BJ (cell line): ENCODE results near the gene TMEM200C. TPM values are rescaled to one million over a fixed set of nuclear protein-coding genes. Genes with fewer than 3 reads are reported as not detected.

Source experiments
- CTCF ChIA-PET: fragments of 350-600 bp; formaldehyde crosslinking; extraction: SDS; loops from one replicate; lab custom pipeline; 2021; ENCODE audit warnings: antibody characterized with exemption, inconsistent platforms; lab: Yijun Ruan, JAX
- POLR2A ChIA-PET: fragments of 300-600 bp; sonication (Branson Sonifier 250); formaldehyde crosslinking; extraction: SDS; loops from one replicate; lab custom pipeline; 2021; ENCODE audit warnings: antibody characterized with exemption; lab: Charles Lee
- DNase-seq: peaks from one replicate; pipeline ENCODE4 v3.0.0-alpha.2; 2011; ENCODE audit warnings: low read depth
- H3K27me3 ChIP-seq: 2 replicates; pipeline ENCODE4 v1.6.0; 2011; ENCODE audit warnings: low read length; ENCODE audit not compliant: control insufficient read depth, insufficient read depth
- H3K36me3 ChIP-seq: 2 replicates; pipeline ENCODE4 v1.5.1; 2011; ENCODE audit warnings: low read length; ENCODE audit not compliant: control insufficient read depth, insufficient read depth
- H3K4me3 ChIP-seq: 2 replicates; pipeline ENCODE4 v1.5.1; 2011; ENCODE audit warnings: low read depth, mild to moderate bottlenecking, control low read depth, low read length
- CTCF ChIP-seq: IDR thresholded peaks from 2 replicates; pipeline ENCODE4 v1.5.1; 2011; ENCODE audit warnings: low read depth, mild to moderate bottlenecking, control low read depth, inconsistent platforms, low read length, moderate library complexity; ENCODE audit not compliant: insufficient read depth
- polyA plus RNA-seq: library from polyadenylated mRNA; depleted of rRNA; stranded (reverse); fragments of >200 nt; gene quantifications from 2 replicates; pipeline ENCODE4 v1.2.3, GENCODE V29; 2011

Gene TMEM200C
- polyA plus RNA-seq, 1 experiment, result not detected

GRCh38 chr18:5900262-5900661 lies 4.9 kb upstream of the TMEM200C start:
- no peak overlapping the region for H3K4me3 ChIP-seq
- ChIA-PET POLR2A (no interaction called here), CTCF (no interaction called here)
- H3K36me3 ChIP-seq, result no peaks in the 10 kb centered on the region
- no peak for TF ChIP-seq CTCF
- no peak for DNase-seq
- peaks cover 13% of the 10 kb centered on the region for H3K27me3 ChIP-seq

- ChIA-PET POLR2A (no interaction called here), CTCF (interaction anchor here (0.7 kb wide), 1 partner anchor 750 kb away, joined by 3 read pairs; no protein-coding TSS in a partner anchor)
- no peak overlapping the region for H3K4me3 ChIP-seq
- TF ChIP-seq CTCF, result no peak
- H3K27me3 ChIP-seq, result peaks cover 13% of the 10 kb centered on the region
- no peaks in the 10 kb centered on the region for H3K36me3 ChIP-seq
- DNase-seq, result no peak
These were observed 4.5 kb upstream of the TMEM200C start for GRCh38 chr18:5899835-5900234.

- Histone ChIP-seq H3K27me3 (peaks cover 25% of the 10 kb centered on the region), H3K36me3 (no peaks in the 10 kb centered on the region), H3K4me3 (no peak overlapping the region)
- CTCF ChIA-PET, result no interaction called here
- TF ChIP-seq CTCF, result no peak
- DNase-seq, result no peak
- POLR2A ChIA-PET, result no interaction called here
These were observed 786 bp upstream of the TMEM200C start for GRCh38 chr18:5895876-5896740.

- Histone ChIP-seq H3K27me3 (peaks cover 25% of the 10 kb centered on the region), H3K36me3 (no peaks in the 10 kb centered on the region), H3K4me3 (no peak overlapping the region; the same call in 1 of the 2 replicates)
- POLR2A ChIA-PET, result no interaction called here
- TF ChIP-seq CTCF, result no peak
- no peak for DNase-seq
- CTCF ChIA-PET, result no interaction called here
These were observed 567 bp downstream of the TMEM200C start for GRCh38 chr18:5894611-5895298.

GRCh38 chr18:5893956-5894610 lies 1.2 kb downstream of the TMEM200C start:
- Histone ChIP-seq H3K36me3 (no peaks in the 10 kb centered on the region), H3K27me3 (peaks cover 25% of the 10 kb centered on the region), H3K4me3 (no peak overlapping the region)
- TF ChIP-seq CTCF, result no peak
- no peak for DNase-seq
- CTCF ChIA-PET, result interaction anchor here (1.1 kb wide), 1 partner anchor 14 kb away, joined by 4 read pairs; no protein-coding TSS in a partner anchor
- POLR2A ChIA-PET, result no interaction called here
